ENCODE measurements around the gene AMN.

Gene AMN

GRCh38 chr14:102944448-102945330 lies 22.2 kb downstream of the AMN start:
- Histone ChIP-seq H3K4me1 (ENCODE audit: insufficient read depth, low read length) (peaks cover 8% of the 10 kb centered on the region), H3K4me2 (ENCODE audit: insufficient read depth, low read length) (no peak overlapping the region), H4K20me1 (ENCODE audit: insufficient read depth, low read length) (no peaks in the 10 kb centered on the region), H3K9me3 (ENCODE audit: insufficient read depth, low read length, severe bottlenecking) (no peaks in the 10 kb centered on the region), H3K36me3 (ENCODE audit: insufficient read depth, low read length) (no peaks in the 10 kb centered on the region), H3K79me2 (ENCODE audit: insufficient read depth, low read length) (no peaks in the 10 kb centered on the region), H2AFZ (ENCODE audit: low read depth, low read length) (no peak overlapping the region), H3K27me3 (ENCODE audit: insufficient read depth, low read length, poor library complexity) (no peaks in the 10 kb centered on the region), H3K4me3 (ENCODE audit: low read depth in 1 of 2, low read length in 2 of 2) (no peak overlapping the region), H3K27ac (ENCODE audit: low read length) (no peak overlapping the region), H3K9ac (ENCODE audit: low read depth, low read length) (no peak overlapping the region)
- DNase-seq (no peak), ATAC-seq (ENCODE audit: insufficient read depth, low read depth) (no peak)
- TF ChIP-seq CTCF (IDR thresholded peaks at IDR 0.05; ENCODE audit: borderline replicate concordance, extremely low read depth, low read length, poor library complexity, severe bottlenecking) (no peak), EZH2 (IDR thresholded peaks at IDR 0.05; ENCODE audit: borderline replicate concordance, low read depth, low read length, severe bottlenecking) (no peak)

- Histone ChIP-seq H3K79me2 (ENCODE audit: insufficient read depth, low read length) (no peaks in the 10 kb centered on the region), H3K27ac (ENCODE audit: low read length) (no peak overlapping the region), H3K9ac (ENCODE audit: low read depth, low read length) (no peak overlapping the region), H3K36me3 (ENCODE audit: insufficient read depth, low read length) (no peaks in the 10 kb centered on the region), H2AFZ (ENCODE audit: low read depth, low read length) (no peak overlapping the region), H3K4me1 (ENCODE audit: insufficient read depth, low read length) (peaks cover 8% of the 10 kb centered on the region), H3K4me2 (ENCODE audit: insufficient read depth, low read length) (no peak overlapping the region), H3K4me3 (ENCODE audit: low read depth in 1 of 2, low read length in 2 of 2) (no peak overlapping the region), H3K9me3 (ENCODE audit: insufficient read depth, low read length, severe bottlenecking) (no peaks in the 10 kb centered on the region), H3K27me3 (ENCODE audit: insufficient read depth, low read length, poor library complexity) (no peaks in the 10 kb centered on the region), H4K20me1 (ENCODE audit: insufficient read depth, low read length) (no peaks in the 10 kb centered on the region)
- TF ChIP-seq CTCF (IDR thresholded peaks at IDR 0.05; ENCODE audit: borderline replicate concordance, extremely low read depth, low read length, poor library complexity, severe bottlenecking) (no peak), EZH2 (IDR thresholded peaks at IDR 0.05; ENCODE audit: borderline replicate concordance, low read depth, low read length, severe bottlenecking) (no peak)
- no peak for ATAC-seq (ENCODE audit: insufficient read depth, low read depth)
- DNase-seq, result no peak
Observed at GRCh38 chr14:102945346-102946130, 23.1 kb downstream of the AMN start.

GRCh38 chr14:102947321-102948103 lies 25.0 kb downstream of the AMN start:
- TF ChIP-seq CTCF (IDR thresholded peaks at IDR 0.05; ENCODE audit: borderline replicate concordance, extremely low read depth, low read length, poor library complexity, severe bottlenecking) (no peak), EZH2 (IDR thresholded peaks at IDR 0.05; ENCODE audit: borderline replicate concordance, low read depth, low read length, severe bottlenecking) (no peak)
- Histone ChIP-seq H3K9me3 (ENCODE audit: insufficient read depth, low read length, severe bottlenecking) (no peaks in the 10 kb centered on the region), H3K4me1 (ENCODE audit: insufficient read depth, low read length) (peaks cover 8% of the 10 kb centered on the region), H3K4me2 (ENCODE audit: insufficient read depth, low read length) (no peak overlapping the region), H3K79me2 (ENCODE audit: insufficient read depth, low read length) (no peaks in the 10 kb centered on the region), H3K4me3 (ENCODE audit: low read depth in 1 of 2, low read length in 2 of 2) (no peak overlapping the region), H3K27ac (ENCODE audit: low read length) (no peak overlapping the region), H4K20me1 (ENCODE audit: insufficient read depth, low read length) (no peaks in the 10 kb centered on the region), H3K9ac (ENCODE audit: low read depth, low read length) (no peak overlapping the region), H3K36me3 (ENCODE audit: insufficient read depth, low read length) (no peaks in the 10 kb centered on the region), H2AFZ (ENCODE audit: low read depth, low read length) (no peak overlapping the region), H3K27me3 (ENCODE audit: insufficient read depth, low read length, poor library complexity) (no peaks in the 10 kb centered on the region)
- DNase-seq (no peak), ATAC-seq (ENCODE audit: insufficient read depth, low read depth) (no peak)

Measured in DND-41 (cell line).